Suprapubic skin (tissue), 3 donors: Measurements from ENCODE around the gene UVSSA.

Source experiments
- POLR2AphosphoS5 ChIP-seq, 3 donors: sonication (generic); formaldehyde crosslinking; IDR thresholded peaks; one replicate each; pipeline ENCODE4 v1.6.1; 2017; ENCODE audit warnings: antibody characterized with exemption in 3 of 3
- TF ChIP-seq, protein P1 (sequence below), 2 donors: fragments of 200-600 bp in 1 of 2; fragments of 450-650 bp in 1 of 2; sonication (generic) in 1 of 2; IDR thresholded peaks; one replicate each; pipeline ENCODE4 v1.5.1; 2016 to 2019; ENCODE audit warnings: antibody characterized with exemption in 2 of 2, mild to moderate bottlenecking in 1 of 2, moderate library complexity in 1 of 2

DNA sequence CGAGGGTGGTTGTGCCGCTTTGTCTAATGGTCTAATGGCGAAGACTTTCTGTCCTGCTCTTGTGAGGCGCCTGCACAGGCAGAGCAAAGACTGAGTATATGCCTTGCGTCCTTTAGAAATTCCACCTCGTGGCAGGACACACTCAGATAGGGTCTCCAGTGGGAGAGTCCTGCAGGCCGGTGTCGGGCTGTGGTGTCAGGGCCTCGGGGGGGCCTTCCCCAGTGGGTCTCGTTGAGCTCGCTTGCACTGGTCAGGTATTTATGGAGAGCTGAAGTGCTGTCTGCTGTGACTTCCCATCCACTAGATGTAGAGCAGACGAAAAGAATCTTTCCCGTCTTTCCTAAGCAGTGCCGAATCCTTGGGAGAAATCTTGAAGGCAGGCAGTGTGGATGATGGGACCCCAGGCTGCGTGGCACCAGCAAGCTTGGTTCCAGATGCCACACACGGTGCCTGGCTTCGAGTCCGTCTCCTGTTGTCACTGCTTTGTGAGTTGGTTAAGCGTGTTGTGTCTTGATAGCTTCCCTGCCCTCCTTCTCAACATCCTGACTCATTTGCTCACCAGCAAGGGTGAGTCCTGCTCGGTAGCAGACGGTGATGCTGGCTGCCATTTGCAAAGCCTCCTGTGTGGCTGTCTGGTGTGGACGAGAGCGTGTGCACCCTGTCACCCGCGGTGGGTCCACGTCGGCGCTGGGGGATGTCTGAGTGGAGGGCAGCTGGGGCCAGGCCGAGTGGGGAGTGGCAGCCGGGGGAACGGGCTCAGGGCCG, 36.8 kb upstream of the UVSSA start:
- no peak for TF ChIP-seq POLR2AphosphoS5 (IDR thresholded peaks at IDR 0.05)
- TF ChIP-seq, protein P1, sequence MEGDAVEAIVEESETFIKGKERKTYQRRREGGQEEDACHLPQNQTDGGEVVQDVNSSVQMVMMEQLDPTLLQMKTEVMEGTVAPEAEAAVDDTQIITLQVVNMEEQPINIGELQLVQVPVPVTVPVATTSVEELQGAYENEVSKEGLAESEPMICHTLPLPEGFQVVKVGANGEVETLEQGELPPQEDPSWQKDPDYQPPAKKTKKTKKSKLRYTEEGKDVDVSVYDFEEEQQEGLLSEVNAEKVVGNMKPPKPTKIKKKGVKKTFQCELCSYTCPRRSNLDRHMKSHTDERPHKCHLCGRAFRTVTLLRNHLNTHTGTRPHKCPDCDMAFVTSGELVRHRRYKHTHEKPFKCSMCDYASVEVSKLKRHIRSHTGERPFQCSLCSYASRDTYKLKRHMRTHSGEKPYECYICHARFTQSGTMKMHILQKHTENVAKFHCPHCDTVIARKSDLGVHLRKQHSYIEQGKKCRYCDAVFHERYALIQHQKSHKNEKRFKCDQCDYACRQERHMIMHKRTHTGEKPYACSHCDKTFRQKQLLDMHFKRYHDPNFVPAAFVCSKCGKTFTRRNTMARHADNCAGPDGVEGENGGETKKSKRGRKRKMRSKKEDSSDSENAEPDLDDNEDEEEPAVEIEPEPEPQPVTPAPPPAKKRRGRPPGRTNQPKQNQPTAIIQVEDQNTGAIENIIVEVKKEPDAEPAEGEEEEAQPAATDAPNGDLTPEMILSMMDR (IDR thresholded peaks at IDR 0.05), result no peak
